Psoas muscle (tissue), 8 donors: ENCODE data around the gene AKR7A3. TPM values are rescaled to one million over a fixed set of nuclear protein-coding genes. Genes with fewer than 3 reads are reported as not detected.

Experiments
- ATAC-seq, 4 donors: fragments of 200-7000 bp; cut with Tn5 transposase; one replicate each; pipeline ENCODE4 v1.9.1; 2020; ENCODE audit warnings: moderate library complexity in 3 of 4, mild to moderate bottlenecking in 2 of 4
- DNase-seq, 2 donors: peaks; one replicate each; pipeline ENCODE4 v3.0.0-alpha.2; 2020
- H3K27ac ChIP-seq: fragments of 200-600 bp; one replicate; pipeline ENCODE4 v1.8.0; 2022
- H3K27me3 ChIP-seq, 3 donors: fragments of 200-600 bp in 1 of 3; one replicate each; pipeline versions ENCODE4 v1.6.1 to v1.8.0; 2013 to 2022; ENCODE audit warnings: low read length in 2 of 3, mild to moderate bottlenecking in 2 of 3, moderate library complexity in 1 of 3; ENCODE audit not compliant: insufficient read depth in 3 of 3
- H3K36me3 ChIP-seq, 2 donors: fragments of 200-600 bp in 1 of 2; one replicate each; pipeline versions ENCODE4 v1.6.1 to v1.8.0; 2013 to 2022; ENCODE audit warnings: low read depth in 1 of 2, mild to moderate bottlenecking in 1 of 2, moderate library complexity in 1 of 2; ENCODE audit not compliant: insufficient read depth in 1 of 2
- H3K4me1 ChIP-seq: fragments of 200-600 bp; one replicate; pipeline ENCODE4 v1.8.0; 2022
- H3K4me3 ChIP-seq: fragments of 200-600 bp; one replicate; pipeline ENCODE4 v1.8.0; 2022; ENCODE audit warnings: mild to moderate bottlenecking
- H3K9me3 ChIP-seq: fragments of 200-600 bp; one replicate; pipeline ENCODE4 v1.8.0; 2022
- WGBS, 3 donors: extraction: QIAGEN DNeasy Blood & Tissue Kit; methylation state at CpG; one replicate each; pipeline versions ENCODE4 v1.1.6 to v1.1.7; 2013; 5-methylcytosine and 5-hydroxymethylcytosine counted together
- intact Hi-C, 2 donors: fragments of 100-400 bp; cut with DNase I; formaldehyde crosslinking; loops; one replicate each; pipeline versions ENCODE4 v1.11.0 to v1.14.2; 2022
- polyA plus RNA-seq, 3 donors: library from polyadenylated mRNA; stranded (reverse); fragments of 200-250 nt; gene quantifications; one replicate each; pipeline ENCODE4 v1.2.3, GENCODE V29; 2013
- total RNA-seq, 4 donors: library from RNA; stranded (reverse); fragmentation: NEBNext Ultra II Directional in 2 of 4; extraction: Animal tissue kit (Norgen Biotek cat#: 25700) in 2 of 4; gene quantifications; one replicate each; pipeline versions ENCODE4 v1.2.1 to v1.2.4, GENCODE V29; 2021 to 2023
- TF ChIP-seq, protein P1 (sequence below): fragments of 200-600 bp; IDR thresholded peaks from one replicate; pipeline ENCODE4 v1.8.0; 2022; ENCODE audit warnings: antibody characterized with exemption
- donor health status: healthy with polysubstance abuse.
- donor health status: DM: no; HTN: no; CAD: no; lungs with moderate emphysema.
- donor health status: Bipolar disorder and iron deficiency.
- donor health status: healthy.
- donor health status: DM: yes; HTN: yes; CAD: no.
- donor health status: DM: no; HTN: no; CAD: no.
- donor health status: DM: no; HTN: no; CAD: no.
- donor health status: DM: yes; HTN: yes; CAD: no.

The AKR7A3 gene
- total and polyA plus RNA-seq, 7 donors: 0.15 to 0.42 (median 0.34) TPM; not detected in 1

DNA sequence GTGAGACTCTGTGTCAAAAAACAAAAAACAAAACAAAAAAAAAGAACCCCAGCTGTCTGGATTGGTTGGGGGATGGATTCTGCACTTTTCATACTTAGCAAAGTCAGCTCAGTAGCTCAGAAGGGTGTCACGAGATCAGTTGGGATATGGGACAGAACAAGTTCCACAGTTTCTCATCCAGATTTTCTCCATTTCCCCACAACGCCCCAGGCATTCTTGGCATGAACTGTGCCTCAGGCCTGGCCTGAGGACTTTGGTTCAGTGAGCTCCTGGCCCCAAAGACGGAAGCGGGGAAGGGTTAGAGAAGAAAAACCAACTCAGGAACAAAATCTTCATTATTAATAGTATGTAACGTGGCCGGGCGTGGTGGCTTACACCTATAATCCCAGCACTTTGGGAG lies 21.5 kb upstream of the AKR7A3 start:
- no peaks in the 10 kb centered on the region for H3K27me3 ChIP-seq
- peaks cover 5 to 41% of the 10 kb centered on the region in 2 donors for H3K36me3 ChIP-seq
- 86 to 92% (median 90%) methylated on average over 7 of the region's 7 CpGs for WGBS, 3 donors
- no peak for ATAC-seq
- H3K4me1 ChIP-seq: peaks cover 20% of the 10 kb centered on the region
- no peak overlapping the region for H3K4me3 ChIP-seq
- H3K27ac ChIP-seq: no peak overlapping the region
- TF ChIP-seq, protein P1, sequence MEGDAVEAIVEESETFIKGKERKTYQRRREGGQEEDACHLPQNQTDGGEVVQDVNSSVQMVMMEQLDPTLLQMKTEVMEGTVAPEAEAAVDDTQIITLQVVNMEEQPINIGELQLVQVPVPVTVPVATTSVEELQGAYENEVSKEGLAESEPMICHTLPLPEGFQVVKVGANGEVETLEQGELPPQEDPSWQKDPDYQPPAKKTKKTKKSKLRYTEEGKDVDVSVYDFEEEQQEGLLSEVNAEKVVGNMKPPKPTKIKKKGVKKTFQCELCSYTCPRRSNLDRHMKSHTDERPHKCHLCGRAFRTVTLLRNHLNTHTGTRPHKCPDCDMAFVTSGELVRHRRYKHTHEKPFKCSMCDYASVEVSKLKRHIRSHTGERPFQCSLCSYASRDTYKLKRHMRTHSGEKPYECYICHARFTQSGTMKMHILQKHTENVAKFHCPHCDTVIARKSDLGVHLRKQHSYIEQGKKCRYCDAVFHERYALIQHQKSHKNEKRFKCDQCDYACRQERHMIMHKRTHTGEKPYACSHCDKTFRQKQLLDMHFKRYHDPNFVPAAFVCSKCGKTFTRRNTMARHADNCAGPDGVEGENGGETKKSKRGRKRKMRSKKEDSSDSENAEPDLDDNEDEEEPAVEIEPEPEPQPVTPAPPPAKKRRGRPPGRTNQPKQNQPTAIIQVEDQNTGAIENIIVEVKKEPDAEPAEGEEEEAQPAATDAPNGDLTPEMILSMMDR: no peak
- intact Hi-C loops: loop anchor here in 1 of 2 donors (5.0 kb wide), 1 partner anchor 58 kb away; the partner anchor contains the start of genes EMC1 and MRTO4
- no peaks in the 10 kb centered on the region for H3K9me3 ChIP-seq
- no peak for DNase-seq

DNA sequence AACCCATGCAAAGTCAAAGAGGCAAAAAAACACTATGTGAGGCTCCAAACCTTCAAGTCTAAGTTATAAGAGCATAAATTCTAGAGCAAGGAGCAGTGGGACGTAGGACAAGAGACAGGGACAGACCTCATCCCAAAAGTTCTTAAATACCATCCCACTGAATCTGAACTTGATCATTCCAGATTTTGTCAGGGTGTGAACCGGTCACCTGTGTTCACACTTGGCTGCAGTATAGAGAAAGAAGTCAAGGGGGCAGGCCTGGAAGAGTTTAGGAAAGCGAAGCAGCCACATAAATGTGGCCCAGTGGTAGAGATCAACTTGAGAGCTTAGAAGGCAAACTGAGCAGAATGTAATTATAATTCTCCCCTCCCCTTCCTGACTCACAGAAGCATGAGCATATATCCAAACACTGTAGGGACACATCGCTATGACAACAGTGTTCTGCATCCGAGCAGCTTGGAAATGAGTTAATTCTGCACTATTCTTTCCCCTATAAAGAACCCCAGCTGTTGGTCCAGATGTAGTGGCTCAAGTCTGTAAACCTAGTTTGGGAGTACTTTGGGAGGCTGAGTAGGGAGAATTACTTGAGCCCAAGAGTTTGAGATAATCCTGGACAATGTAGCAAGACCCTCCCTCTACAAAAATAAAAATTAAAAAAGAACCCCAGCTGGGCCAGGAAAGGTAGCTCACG lies 20.7 kb upstream of the AKR7A3 start:
- DNase-seq: no peak
- WGBS, 3 donors: 85 to 87% (median 86%) methylated on average over 6 of the region's 6 CpGs
- TF ChIP-seq, protein P1: no peak
- H3K9me3 ChIP-seq: no peaks in the 10 kb centered on the region
- intact Hi-C loops: no loop called here
- ATAC-seq: no peak
- H3K4me3 ChIP-seq: no peak overlapping the region
- H3K27ac ChIP-seq: no peak overlapping the region
- no peaks in the 10 kb centered on the region for H3K27me3 ChIP-seq
- H3K4me1 ChIP-seq: peaks cover 20% of the 10 kb centered on the region
- H3K36me3 ChIP-seq: peaks cover 5 to 49% of the 10 kb centered on the region in 2 donors

DNA sequence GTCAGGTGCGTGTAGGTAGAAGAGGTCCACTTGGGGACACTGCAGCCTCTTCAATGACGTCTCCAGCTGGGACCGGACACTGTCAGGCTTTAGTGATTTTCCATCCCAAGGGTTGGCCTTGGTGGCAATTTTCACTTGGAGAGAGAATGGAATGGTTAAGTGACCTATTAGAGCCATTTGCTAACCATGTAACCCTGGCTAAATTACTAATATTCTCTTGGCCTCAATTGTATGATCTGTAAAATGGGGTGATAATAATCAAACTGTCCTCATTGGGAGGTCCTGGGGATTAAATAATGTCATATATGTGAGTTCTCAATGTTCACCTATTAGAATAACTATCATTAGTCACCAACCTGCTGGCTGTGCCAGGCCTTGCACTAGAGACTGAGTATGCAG lies 19.9 kb upstream of the AKR7A3 start:
- DNase-seq (no peak), ATAC-seq (no peak)
- no peaks in the 10 kb centered on the region for H3K9me3 ChIP-seq
- H3K27ac ChIP-seq: no peak overlapping the region
- WGBS, 3 donors: 94 to 96% (median 96%) methylated on average over 3 of the region's 3 CpGs
- no peaks in the 10 kb centered on the region for H3K27me3 ChIP-seq
- intact Hi-C loops: no loop called here
- TF ChIP-seq, protein P1: no peak
- no peak overlapping the region for H3K4me3 ChIP-seq
- H3K4me1 ChIP-seq: peaks cover 15% of the 10 kb centered on the region
- H3K36me3 ChIP-seq: peaks cover 5 to 51% of the 10 kb centered on the region in 2 donors

DNA sequence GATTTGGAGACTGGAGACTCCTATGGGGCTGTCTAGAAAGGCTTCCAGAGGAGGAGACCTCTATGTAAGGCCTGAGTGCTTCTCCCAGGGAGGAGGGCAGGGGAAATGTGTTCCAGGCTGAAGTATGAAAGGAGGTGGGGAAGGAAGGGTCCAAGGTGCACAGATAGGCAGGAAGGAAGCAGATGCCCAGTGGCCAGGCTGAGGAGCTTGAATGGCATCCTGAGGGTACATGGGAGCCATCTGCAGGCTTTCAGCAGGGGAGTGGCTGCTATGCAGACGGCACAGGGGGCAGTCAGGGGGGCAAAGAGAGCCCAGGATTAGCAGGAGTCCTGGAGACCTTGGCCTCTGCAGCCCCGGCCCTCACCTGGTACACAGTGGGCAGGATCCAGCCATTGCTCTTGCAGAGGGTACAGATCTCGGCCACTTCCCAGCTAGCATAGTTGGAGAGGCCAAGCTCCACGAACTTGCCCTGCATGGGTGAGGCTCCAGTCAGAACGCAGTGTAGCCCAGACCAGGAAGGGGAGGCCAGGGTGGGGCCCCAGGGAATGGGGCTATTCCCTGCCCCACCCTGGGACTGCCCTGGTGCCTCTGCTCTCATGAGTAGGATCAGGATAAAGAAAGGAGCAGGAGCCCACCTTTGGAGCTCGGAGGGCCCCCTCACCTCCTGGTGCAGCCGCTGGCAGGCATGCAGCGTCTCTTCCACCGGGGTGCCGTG lies 19.4 kb upstream of the AKR7A3 start:
- Histone ChIP-seq H3K27ac (no peak overlapping the region), H3K27me3 (no peaks in the 10 kb centered on the region), H3K36me3 (peaks cover 8 to 57% of the 10 kb centered on the region in 2 donors), H3K9me3 (no peaks in the 10 kb centered on the region), H3K4me1 (peaks cover 9% of the 10 kb centered on the region), H3K4me3 (no peak overlapping the region)
- 89 to 93% (median 89%) methylated on average over 10 of the region's 10 CpGs for WGBS, 3 donors
- ATAC-seq: no peak
- intact Hi-C loops: no loop called here
- TF ChIP-seq, protein P1: no peak
- no peak for DNase-seq
